ENCODE data around the gene CPT1A.

GRCh38 chr11:68828155-68828931, 13.4 kb downstream of the CPT1A start:
- no peak for TF ChIP-seq GATA3 (IDR thresholded peaks at IDR 0.05; ENCODE audit: low read depth, low read length)
- no peak for TF ChIP-seq GATA2 (IDR thresholded peaks at IDR 0.05; ENCODE audit: low read depth, low read length)

Measured in SH-SY5Y (cell line).